CD4-positive, alpha-beta T cell treated with Interleukin-2 at 100 ng/mL for 4 hours (primary cell): Measurements from ENCODE around the gene MMAB.

Experiments
- DNase-seq: peaks from one replicate; pipeline ENCODE4 v3.0.0-alpha.2; 2020; ENCODE audit warnings: low spot score

The MMAB gene

GRCh38 chr12:109583733-109584132 is 10.4 kb upstream of the MMAB start:
- no peak for DNase-seq

- DNase-seq = no peak
These were observed 9.3 kb upstream of the MMAB start for GRCh38 chr12:109582636-109583035.

GRCh38 chr12:109581856-109582255 is 8.6 kb upstream of the MMAB start:
- no peak for DNase-seq

GRCh38 chr12:109581334-109581691 is 8.0 kb upstream of the MMAB start:
- no peak for DNase-seq

- DNase-seq = no peak
These were observed 7.5 kb upstream of the MMAB start for GRCh38 chr12:109580684-109581333.

- no peak for DNase-seq
These were observed 7.0 kb upstream of the MMAB start for GRCh38 chr12:109580272-109580671.

GRCh38 chr12:109579639-109580038 is 6.3 kb upstream of the MMAB start:
- DNase-seq = no peak

- no peak for DNase-seq
These were observed 5.1 kb upstream of the MMAB start for GRCh38 chr12:109578330-109578927.

- no peak for DNase-seq
These were observed 4.0 kb upstream of the MMAB start for GRCh38 chr12:109577311-109577710.

- DNase-seq = no peak
These were observed 2.4 kb upstream of the MMAB start for GRCh38 chr12:109575683-109576082.

- no peak for DNase-seq
These were observed 575 bp upstream of the MMAB start for GRCh38 chr12:109573914-109574244.

- DNase-seq = no peak
These were observed 828 bp downstream of the MMAB start for GRCh38 chr12:109572506-109572845.

- DNase-seq = no peak
These were observed 1.4 kb downstream of the MMAB start for GRCh38 chr12:109571773-109572505.

GRCh38 chr12:109568486-109568885 is 4.8 kb downstream of the MMAB start:
- DNase-seq = no peak

GRCh38 chr12:109567967-109568366 is 5.3 kb downstream of the MMAB start:
- no peak for DNase-seq

- no peak for DNase-seq
These were observed 6.0 kb downstream of the MMAB start for GRCh38 chr12:109567296-109567695.

- no peak for DNase-seq
These were observed 6.9 kb downstream of the MMAB start for GRCh38 chr12:109566424-109566823.

GRCh38 chr12:109563291-109564284 is 9.7 kb downstream of the MMAB start:
- DNase-seq = no peak

- DNase-seq = no peak
These were observed 10.4 kb downstream of the MMAB start for GRCh38 chr12:109562871-109563270.

- no peak for DNase-seq
These were observed 11.6 kb downstream of the MMAB start for GRCh38 chr12:109561711-109562030.

- no peak for DNase-seq
These were observed 12.2 kb downstream of the MMAB start for GRCh38 chr12:109560867-109561710.

- DNase-seq = no peak
These were observed 13.7 kb downstream of the MMAB start for GRCh38 chr12:109559601-109560000.
